ENCODE results near the gene BPTF.
"Not testable (repeated sequence)": the region's sequence is repeated elsewhere in the genome, so short reads cannot be mapped to it uniquely, and the experiment has no call there.

The BPTF gene

DNA sequence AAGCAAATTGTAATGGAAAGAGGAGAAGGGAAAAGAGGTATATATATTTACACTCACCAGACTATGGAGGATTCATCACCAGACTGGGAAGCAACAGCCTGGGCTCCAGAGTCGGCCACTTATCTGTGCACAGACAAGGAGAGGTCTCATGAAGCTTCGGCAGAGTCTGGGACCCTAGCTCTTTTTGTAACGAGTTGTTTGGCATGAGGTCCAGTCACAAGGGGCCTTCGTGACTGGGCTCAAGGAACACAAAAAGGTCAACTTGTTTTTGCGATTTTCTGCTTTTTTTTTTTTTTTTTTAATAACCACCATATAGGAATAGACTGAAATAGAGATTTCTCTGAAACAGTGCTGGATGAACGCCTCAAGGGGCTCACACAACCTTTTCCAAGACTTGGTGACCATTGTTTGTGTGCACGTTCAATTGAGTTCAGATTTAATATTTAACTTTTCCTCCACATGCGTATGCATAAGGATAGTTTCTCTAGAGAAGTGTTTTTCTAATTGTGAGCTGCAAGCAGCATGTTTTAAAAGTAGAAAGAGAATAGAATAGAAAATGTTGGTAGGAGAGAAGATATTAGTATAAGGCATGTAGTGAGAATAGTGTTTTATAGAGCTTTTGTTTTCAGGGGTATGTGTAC lies 25.8 kb downstream of the BPTF start:
- no peak for DNase-seq (ENCODE audit: low read depth)
- no peak overlapping the region for H3K4me3 ChIP-seq (replicated peaks; ENCODE audit: low read depth, low read length)
- TF ChIP-seq, protein P1, sequence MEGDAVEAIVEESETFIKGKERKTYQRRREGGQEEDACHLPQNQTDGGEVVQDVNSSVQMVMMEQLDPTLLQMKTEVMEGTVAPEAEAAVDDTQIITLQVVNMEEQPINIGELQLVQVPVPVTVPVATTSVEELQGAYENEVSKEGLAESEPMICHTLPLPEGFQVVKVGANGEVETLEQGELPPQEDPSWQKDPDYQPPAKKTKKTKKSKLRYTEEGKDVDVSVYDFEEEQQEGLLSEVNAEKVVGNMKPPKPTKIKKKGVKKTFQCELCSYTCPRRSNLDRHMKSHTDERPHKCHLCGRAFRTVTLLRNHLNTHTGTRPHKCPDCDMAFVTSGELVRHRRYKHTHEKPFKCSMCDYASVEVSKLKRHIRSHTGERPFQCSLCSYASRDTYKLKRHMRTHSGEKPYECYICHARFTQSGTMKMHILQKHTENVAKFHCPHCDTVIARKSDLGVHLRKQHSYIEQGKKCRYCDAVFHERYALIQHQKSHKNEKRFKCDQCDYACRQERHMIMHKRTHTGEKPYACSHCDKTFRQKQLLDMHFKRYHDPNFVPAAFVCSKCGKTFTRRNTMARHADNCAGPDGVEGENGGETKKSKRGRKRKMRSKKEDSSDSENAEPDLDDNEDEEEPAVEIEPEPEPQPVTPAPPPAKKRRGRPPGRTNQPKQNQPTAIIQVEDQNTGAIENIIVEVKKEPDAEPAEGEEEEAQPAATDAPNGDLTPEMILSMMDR (IDR thresholded peaks at IDR 0.05; ENCODE audit: low read length, missing control alignments) = no peak

DNA sequence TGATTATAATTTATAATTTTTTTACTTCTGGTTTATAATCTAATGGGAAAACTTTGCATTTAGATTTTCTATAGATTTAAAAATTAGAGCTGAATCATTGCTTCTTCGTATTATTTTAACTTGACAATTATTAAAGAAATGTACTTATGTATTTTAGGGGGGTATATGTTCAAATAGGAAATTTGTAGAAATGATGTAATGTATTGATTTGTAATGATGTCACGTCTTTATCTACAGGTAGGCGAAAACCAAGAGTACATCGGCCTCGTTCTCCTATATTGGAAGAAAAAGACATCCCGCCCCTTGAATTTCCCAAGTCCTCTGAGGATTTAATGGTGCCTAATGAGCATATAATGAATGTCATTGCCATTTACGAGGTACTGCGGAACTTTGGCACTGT lies 28.4 kb downstream of the BPTF start:
- TF ChIP-seq, protein P1 (IDR thresholded peaks at IDR 0.05; ENCODE audit: low read length, missing control alignments) = no peak
- H3K4me3 ChIP-seq (replicated peaks; ENCODE audit: low read depth, low read length) = no peak overlapping the region
- no peak for DNase-seq (ENCODE audit: low read depth)

DNA sequence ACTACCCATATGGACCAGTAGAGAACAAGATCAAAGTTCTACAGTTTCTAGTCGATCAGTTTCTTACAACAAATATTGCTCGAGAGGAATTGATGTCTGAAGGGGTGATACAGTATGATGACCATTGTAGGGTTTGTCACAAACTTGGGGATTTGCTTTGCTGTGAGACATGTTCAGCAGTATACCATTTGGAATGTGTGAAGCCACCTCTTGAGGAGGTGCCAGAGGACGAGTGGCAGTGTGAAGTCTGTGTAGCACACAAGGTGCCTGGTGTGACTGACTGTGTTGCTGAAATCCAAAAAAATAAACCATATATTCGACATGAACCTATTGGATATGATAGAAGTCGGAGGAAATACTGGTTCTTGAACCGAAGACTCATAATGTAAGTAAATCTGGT lies 29.1 kb downstream of the BPTF start:
- no peak for DNase-seq (ENCODE audit: low read depth)
- TF ChIP-seq, protein P1 (IDR thresholded peaks at IDR 0.05; ENCODE audit: low read length, missing control alignments) = no peak

DNA sequence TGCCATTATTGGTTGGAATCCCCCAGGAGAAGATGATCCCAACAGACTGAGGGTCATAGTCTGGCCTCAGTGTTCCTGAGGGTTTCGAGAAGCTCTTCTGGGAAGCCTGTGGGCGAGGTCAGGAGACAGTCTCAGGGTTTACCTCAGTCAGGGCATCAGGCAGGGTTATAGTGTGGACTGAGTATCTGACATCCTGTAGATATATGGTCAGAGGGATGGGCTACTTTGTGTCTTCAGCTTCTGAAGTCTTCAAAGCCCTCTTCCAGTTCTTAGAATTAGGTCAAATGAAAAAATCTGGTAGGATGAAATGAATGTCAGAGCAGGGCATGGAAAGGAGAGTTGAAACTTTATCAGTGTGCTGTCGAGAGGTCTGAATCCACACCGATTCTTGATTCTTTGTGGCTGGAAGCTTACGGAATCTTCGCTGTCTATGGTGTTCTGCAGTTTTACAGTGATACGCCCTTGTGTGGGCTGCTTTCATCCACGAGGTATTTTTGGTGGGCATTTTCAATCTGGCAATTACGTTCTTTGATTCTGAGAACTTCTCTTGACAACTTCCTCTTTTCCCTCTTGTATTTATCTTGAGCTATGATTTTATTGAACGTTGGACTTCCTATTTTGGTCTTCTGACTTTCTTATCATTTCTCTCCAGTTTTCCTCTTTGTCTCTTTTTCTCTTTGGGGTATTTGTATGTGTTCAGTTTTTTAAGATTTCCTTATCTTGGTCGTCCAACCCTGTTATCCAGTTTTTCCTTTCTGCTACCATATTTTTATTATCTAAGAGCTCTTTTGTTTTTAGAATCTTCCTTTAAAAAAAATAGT lies 30.4 kb downstream of the BPTF start:
- H3K4me3 ChIP-seq (replicated peaks; ENCODE audit: low read depth, low read length) = no peak overlapping the region
- DNase-seq (ENCODE audit: low read depth) = no peak
- TF ChIP-seq, protein P1 (IDR thresholded peaks at IDR 0.05; ENCODE audit: low read length, missing control alignments) = no peak

More for the DNA sequence above, 29.1 kb downstream of the BPTF start:
- H3K4me3 ChIP-seq (replicated peaks; ENCODE audit: low read depth, low read length) = no peak overlapping the region

DNA sequence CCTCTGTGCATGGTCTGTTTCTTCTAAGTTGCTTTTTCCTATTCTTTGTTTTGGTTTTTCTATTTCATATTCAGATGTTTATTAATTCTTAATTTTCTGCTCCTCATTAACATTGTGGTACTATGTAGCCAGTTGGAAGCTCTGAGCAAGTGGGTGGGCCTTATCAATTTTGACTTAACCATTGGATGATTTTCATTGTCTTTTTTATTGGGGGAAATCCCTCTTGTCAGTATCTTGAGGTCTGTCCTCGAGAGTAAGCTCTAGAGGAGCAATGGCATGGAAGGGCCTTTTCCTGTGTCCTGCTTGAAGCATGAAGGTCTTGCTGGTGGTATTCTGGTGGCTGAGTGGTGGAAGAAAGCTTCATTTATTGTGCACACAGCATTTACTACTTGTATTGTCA lies 31.1 kb downstream of the BPTF start:
- H3K4me3 ChIP-seq (replicated peaks; ENCODE audit: low read depth, low read length); DNase-seq (ENCODE audit: low read depth): not testable (repeated sequence)

DNA sequence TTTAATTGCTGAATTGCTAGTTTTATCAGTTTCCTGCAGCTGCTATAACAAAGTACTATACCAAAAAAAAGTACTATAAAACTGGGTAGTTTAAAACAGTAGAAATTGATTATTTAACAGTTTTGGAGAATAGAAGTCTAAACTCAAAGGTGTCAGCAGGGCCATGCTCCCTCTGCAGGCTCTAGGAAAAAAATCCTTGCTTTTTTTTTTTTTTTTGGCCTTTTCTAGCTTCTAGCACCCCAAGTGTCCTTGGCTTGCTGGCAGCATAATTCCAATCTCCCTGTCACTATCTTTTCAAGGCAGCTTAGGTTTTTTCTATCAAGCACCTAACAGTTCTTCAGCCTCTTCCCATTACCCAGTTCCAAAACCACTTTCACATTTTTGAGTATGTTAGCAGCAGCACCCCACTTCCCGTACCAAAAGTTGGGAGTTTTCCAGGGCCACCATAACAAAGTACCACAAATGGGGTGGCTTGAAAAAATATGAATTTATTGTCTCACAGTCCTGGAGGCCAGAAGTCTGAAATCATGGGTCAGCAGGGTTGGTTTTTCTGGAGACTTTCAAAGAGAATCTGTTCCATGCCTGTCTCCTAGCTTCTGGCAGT lies 37.4 kb downstream of the BPTF start:
- no peak overlapping the region for H3K4me3 ChIP-seq (replicated peaks; ENCODE audit: low read depth, low read length)
- TF ChIP-seq, protein P1 (IDR thresholded peaks at IDR 0.05; ENCODE audit: low read length, missing control alignments) = peak; percentile 20
- no peak for DNase-seq (ENCODE audit: low read depth)

DNA sequence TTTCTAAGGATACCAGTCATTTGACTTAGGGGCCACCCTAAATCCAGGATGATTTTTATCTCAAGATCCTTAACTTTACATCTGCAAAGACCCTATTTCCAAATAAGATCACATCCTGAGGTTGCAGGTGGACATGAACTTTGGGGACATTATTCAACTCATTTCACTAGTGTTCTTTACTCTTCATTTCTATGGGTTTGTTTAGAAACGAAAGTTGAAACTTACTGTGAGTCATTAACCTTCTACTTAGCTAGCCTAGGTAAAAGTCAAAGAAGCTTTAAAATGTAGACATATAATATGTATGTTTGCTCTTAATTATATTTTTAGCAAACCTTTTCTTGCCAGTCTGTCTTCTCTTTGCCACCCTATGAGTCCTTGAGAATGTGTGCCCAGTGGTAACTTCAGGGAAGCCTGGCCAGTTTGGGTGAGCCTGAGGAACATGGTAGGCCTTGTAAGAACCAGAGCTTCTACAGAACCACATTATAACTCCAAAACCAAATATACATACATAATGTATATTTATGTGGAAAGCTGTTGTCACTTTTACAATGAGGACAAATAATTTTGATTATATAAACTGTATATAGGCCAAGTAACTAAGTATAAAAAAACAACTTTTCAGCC lies 38.4 kb downstream of the BPTF start:
- TF ChIP-seq, protein P1 (IDR thresholded peaks at IDR 0.05; ENCODE audit: low read length, missing control alignments) = no peak
- DNase-seq (ENCODE audit: low read depth) = no peak
- no peak overlapping the region for H3K4me3 ChIP-seq (replicated peaks; ENCODE audit: low read depth, low read length)
